ENCODE data around the gene NUDT7.
A peak's percentile ranks its signal among the peaks of the same experiment; 100 is the strongest.

NUDT7 gene

GRCh38 chr16:77722309-77723107 lies at the start of gene NUDT7:
NUDT7 (plus strand) TSS chr16:77722514; CDS start chr16:77722583, 69 bp downstream.
- DNase-seq (ENCODE audit: extremely low read depth, low read depth) = peak; percentile 93
- TF ChIP-seq CTCF (IDR thresholded peaks at IDR 0.05; ENCODE audit: low read depth, low read length) = peak; percentile 36

DNA sequence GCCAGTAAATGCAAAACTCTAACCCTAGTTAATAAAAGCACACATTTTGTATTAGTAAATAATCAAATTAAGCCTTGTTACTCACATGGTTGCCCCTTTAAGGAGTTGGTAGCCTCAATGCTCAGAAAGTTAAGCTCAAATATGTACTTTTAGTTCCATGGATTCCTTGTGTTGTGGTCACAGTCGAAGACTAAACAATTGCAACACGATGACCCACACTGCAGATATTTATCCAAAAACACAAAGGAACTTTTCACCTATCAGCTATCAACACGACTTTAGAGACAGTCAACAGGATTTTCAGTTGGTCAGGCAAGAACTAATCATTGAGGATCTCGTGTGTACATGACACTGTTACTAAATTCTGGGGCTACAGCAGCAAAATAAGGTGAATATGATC lies 47.4 kb upstream of the NUDT7 start:
- DNase-seq (ENCODE audit: extremely low read depth, low read depth) = peak; percentile 30
- TF ChIP-seq CTCF (IDR thresholded peaks at IDR 0.05; ENCODE audit: low read depth, low read length) = no peak

DNA sequence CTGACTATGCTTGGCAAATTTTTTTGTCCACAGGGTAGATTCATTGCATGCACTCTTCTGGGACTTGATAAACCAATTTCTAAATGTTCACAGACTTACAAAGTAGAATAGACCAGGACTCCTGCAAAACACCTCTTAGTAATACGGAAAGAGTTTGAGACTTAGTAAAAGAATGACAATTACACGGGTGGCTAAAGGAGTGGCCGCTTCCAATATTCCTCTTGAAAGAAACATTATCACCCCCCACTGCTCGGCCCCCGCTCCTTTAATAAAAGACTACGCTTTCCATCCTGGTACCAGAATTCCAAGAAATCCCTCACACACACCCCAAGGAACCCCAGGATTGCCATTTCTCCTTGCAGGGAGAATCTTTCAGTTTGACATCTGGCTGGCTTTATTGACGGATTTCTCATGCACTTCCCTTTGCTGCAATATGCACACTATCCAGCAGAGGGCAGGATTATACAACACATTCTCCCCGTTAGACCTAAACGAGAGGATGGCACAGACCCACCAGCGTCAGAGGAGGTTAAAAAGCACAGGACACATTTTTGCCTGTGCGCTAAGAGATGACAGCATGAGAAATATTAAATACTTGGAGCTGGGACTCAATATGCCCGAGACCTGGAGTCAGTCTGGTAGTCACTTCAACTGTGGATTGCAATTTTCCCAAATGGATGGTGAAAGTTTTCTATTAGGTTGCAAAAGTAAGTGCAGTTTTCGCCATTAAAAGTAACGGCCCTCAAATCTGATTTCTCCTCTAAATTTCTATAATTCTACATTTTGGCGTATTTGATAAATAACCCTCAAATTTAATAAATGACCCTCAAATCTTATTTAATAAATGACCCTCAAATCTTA lies 46.6 kb upstream of the NUDT7 start:
- DNase-seq (ENCODE audit: extremely low read depth, low read depth) = peak; percentile 52
- TF ChIP-seq CTCF (IDR thresholded peaks at IDR 0.05; ENCODE audit: low read depth, low read length) = peak; percentile 91

DNA sequence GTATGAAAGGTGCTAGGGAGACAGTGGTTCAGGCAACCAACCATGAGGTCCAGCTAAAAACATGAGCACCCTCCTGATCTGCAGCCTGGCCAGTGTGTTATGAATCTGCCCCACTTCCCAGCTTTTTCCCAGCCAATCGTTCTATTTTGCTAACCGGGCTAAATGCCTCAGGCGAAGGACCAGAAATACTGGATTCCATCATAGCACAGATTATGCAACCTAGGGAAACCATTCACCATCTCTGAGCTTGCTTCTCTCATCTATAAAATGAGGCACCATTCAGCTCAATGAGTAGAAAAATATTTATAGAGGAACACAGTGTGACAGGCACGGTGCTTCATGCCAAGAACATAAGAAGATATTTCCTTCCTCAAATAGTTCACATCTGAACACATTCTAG lies 45.2 kb upstream of the NUDT7 start:
- DNase-seq (ENCODE audit: extremely low read depth, low read depth) = no peak
- TF ChIP-seq CTCF (IDR thresholded peaks at IDR 0.05; ENCODE audit: low read depth, low read length) = no peak

DNA sequence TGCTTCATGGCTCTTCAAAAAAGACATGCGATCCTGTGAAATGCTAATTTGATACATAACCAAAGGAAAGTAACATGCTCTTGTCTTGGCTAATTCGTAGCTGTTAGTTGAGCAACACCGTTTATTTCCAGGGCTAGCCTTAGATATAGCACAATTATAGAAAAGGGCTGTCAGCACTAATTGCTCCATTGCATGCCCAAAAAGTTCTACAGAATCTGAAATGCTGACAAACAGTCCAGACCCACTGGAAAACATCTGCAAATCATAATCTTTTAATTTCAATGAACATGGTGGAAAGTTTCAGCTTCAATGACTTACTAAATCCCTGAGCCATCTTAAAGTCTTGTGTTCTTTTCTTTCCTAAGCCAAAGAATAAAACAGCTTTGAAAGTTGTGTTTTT lies 42.9 kb upstream of the NUDT7 start:
- peak; percentile 12 for DNase-seq (ENCODE audit: extremely low read depth, low read depth)
- TF ChIP-seq CTCF (IDR thresholded peaks at IDR 0.05; ENCODE audit: low read depth, low read length) = no peak

DNA sequence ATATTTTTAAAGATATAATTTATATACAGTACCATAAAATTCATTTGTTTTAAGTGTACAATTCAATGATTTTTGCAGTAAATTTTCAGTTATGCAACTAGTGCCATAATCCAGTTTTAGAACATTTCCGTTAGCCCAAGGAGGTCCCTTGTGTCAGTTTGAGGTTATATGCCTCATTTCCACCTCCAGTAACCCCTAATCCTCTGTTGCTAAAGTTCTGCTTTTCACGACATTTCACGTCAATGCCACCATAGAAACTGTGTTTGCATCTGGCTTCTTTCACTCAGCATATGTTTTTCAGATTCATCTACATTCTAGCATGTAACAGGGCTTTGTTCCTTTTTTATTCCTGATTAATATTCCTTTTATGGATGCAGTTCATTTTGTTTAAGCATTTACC lies 42.4 kb upstream of the NUDT7 start:
- no peak for TF ChIP-seq CTCF (IDR thresholded peaks at IDR 0.05; ENCODE audit: low read depth, low read length)
- peak; percentile 8 for DNase-seq (ENCODE audit: extremely low read depth, low read depth)

- DNase-seq (ENCODE audit: extremely low read depth, low read depth) = no peak
- no peak for TF ChIP-seq CTCF (IDR thresholded peaks at IDR 0.05; ENCODE audit: low read depth, low read length)
These were observed 41.8 kb upstream of the NUDT7 start for GRCh38 chr16:77680496-77680895.

Data from AG09319 (cell line).